NCI-H1417 (cell line): ENCODE results near the gene SLC25A1.
"Not testable (repeated sequence)": the region's sequence is repeated elsewhere in the genome, so short reads cannot be mapped to it uniquely, and the experiment has no call there.

Source experiments
- DNase-seq, 3 experiments: peaks; one replicate each; lab custom pipeline; 2025; lab: John Stamatoyannopoulos, UW

SLC25A1 gene

DNA sequence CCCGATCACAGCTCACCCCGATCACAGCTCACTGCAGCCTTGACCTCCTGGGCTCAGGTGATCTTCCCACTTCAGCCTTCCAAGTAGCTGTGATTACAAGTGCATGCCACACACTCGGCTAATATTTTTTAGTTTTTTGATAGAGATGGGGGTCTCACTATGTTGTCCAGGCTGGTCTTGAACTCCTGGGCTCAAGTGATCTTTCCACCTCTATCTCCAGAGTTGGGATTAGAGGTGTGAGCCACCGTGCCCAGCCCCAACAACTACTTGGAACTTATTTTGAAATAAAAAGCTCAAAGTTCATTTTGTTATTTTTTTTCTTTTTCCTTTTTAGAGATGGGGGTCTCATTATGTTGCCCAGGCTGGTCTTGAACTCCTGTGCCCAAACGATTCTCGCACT is 27.8 kb upstream of the SLC25A1 start:
- DNase-seq, result no peak

GRCh38 chr22:19204640-19205039 is 26.1 kb upstream of the SLC25A1 start:
- DNase-seq, result no peak

GRCh38 chr22:19203834-19204233 is 25.3 kb upstream of the SLC25A1 start:
- no peak for DNase-seq

GRCh38 chr22:19202799-19203186 is 24.3 kb upstream of the SLC25A1 start:
- DNase-seq, result not testable (repeated sequence)

- DNase-seq, result no peak
These were observed 23.6 kb upstream of the SLC25A1 start for GRCh38 chr22:19201869-19202798.

- DNase-seq, result no peak
These were observed 22.8 kb upstream of the SLC25A1 start for GRCh38 chr22:19201130-19201868.

GRCh38 chr22:19199479-19199878 is 20.9 kb upstream of the SLC25A1 start:
- no peak for DNase-seq

DNA sequence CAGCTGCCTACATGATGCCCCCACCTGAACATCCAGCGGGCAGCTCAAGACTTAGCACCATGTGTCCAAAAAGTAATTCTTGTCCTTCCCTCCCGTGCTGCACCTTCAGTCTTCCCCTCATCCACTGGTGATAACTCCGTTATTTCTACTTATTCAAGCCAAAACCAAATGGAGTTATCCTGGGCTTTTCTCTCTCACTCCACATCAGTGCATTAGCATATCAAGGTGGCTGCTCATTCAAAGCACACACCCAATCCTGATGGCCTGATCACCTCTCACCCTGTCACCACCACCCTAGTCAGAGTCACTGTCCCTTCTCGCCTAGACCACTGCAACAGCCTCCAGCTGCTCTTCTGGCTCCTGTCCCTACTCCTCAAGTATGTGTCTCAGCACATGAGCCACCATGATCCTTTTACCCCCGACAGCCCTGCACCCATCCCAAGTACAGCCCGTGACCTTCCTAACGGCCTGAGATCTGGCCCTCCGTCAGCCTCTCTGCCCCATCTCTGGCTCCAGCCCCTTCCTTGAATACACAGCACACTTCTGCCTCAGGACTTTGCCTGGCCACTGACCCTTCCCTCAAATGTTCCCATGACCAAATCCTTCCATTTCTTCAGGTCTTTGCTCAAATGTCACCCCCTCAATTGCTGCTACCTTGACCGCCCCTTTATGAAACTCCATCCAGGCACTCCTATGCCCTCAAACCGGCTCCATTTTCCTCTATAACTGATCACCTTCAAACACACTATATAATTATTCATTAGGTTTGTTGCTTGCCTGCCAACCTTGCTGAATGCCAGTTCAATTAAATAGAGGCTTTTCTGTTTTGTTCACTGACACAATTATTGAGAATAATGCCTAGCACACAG is 19.7 kb upstream of the SLC25A1 start:
- DNase-seq, result no peak

- DNase-seq, result no peak
These were observed 18.5 kb upstream of the SLC25A1 start for GRCh38 chr22:19196841-19197612.

DNA sequence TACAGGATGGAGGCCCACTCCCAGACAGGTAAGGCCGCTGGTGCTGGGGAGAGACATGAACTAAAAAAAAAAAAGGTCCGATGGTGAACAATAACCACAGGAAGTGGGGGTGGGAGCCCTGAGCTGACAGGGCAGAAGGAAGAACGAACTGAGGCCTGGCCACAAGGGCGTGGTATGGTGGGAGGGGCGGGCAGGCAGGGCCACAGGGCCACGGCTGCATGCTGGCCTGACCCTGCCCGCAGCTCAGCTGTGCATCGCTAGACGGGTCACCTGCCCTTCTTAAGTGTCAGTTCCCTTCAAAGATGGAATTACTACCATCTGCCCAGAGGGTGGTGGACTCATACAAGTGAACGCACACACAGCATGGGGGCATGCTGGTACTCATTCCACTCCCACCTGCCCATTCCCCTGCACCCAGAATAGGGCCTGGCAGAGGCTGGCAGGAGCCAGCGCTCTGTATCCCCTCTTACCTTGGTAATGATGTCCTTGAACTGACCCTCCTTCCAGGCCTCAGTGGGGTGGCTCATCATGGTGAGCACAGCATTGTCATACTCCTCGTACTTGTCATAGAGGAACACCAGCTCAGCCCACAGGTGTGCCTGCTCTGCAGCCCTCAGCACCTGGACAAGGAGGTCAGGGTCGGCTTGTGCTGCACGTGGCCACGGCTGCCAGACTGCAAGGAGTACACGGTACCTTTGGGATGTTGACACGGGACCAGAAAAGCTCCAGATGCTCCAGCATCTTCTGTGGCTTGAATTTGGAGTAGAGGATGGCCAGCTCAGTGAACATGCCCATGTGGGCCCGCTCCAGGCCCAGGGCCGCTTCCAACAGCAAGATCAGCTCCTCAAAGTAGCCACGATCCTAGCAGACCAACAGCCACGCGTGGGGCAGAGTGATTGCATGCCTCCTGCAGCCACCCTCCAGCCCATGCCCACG is 17.5 kb upstream of the SLC25A1 start:
- DNase-seq, result no peak

GRCh38 chr22:19194766-19195536 is 16.4 kb upstream of the SLC25A1 start:
- DNase-seq, result no peak

GRCh38 chr22:19193879-19194278 is 15.3 kb upstream of the SLC25A1 start:
- no peak for DNase-seq

GRCh38 chr22:19187716-19188563 is 9.4 kb upstream of the SLC25A1 start:
- DNase-seq, result no peak

- no peak for DNase-seq
These were observed 5.9 kb upstream of the SLC25A1 start for GRCh38 chr22:19184276-19184997.

- no peak for DNase-seq
These were observed 4.7 kb upstream of the SLC25A1 start for GRCh38 chr22:19183216-19183615.

GRCh38 chr22:19182472-19183157 is 4.1 kb upstream of the SLC25A1 start:
- DNase-seq, result no peak

- DNase-seq, result no peak
These were observed 3.4 kb upstream of the SLC25A1 start for GRCh38 chr22:19181786-19182471.
